ENCODE measurements around the gene SYCN.

- TF ChIP-seq POLR2A (IDR thresholded peaks at IDR 0.05) (no peak), CTCF (IDR thresholded peaks at IDR 0.05) (no peak)
Observed at GRCh38 chr19:39224910-39225309, 20.8 kb upstream of the SYCN start.

Data from uterus (tissue), 2 donors.